AG09319 (cell line): ENCODE data around the gene ASB7.

Source experiments
- DNase-seq: peaks from one replicate; pipeline ENCODE4 v3.0.0-alpha.2; 2010; ENCODE audit warnings: low read depth; ENCODE audit errors: extremely low read depth
- CTCF ChIP-seq: IDR thresholded peaks from 2 replicates; pipeline ENCODE4 v1.5.1; 2011; ENCODE audit warnings: low read depth, mild to moderate bottlenecking, inconsistent platforms, low read length, moderate library complexity

The ASB7 gene

GRCh38 chr15:100650685-100651084 is 48.3 kb downstream of the ASB7 start:
- DNase-seq, result no peak
- TF ChIP-seq CTCF, result no peak

- TF ChIP-seq CTCF, result no peak
- DNase-seq, result no peak
Observed at GRCh38 chr15:100651253-100651652, 48.9 kb downstream of the ASB7 start.

GRCh38 chr15:100652116-100652515 is 49.7 kb downstream of the ASB7 start:
- TF ChIP-seq CTCF, result no peak
- no peak for DNase-seq

- no peak for TF ChIP-seq CTCF
- no peak for DNase-seq
Observed at GRCh38 chr15:100653608-100654007, 51.2 kb downstream of the ASB7 start.

GRCh38 chr15:100658895-100659294 is 56.5 kb downstream of the ASB7 start:
- no peak for TF ChIP-seq CTCF
- no peak for DNase-seq

- TF ChIP-seq CTCF, result no peak
- DNase-seq, result no peak
Observed at GRCh38 chr15:100661156-100661555, 58.8 kb downstream of the ASB7 start.

- TF ChIP-seq CTCF, result peak; percentile 22
- no peak for DNase-seq
Observed at GRCh38 chr15:100663086-100663914, 60.9 kb downstream of the ASB7 start.
